Measurements from ENCODE around the gene CAMK4. TPM values are rescaled to one million over a fixed set of nuclear protein-coding genes. Genes with fewer than 3 reads are reported as not detected.

CAMK4 gene
- polyA plus RNA-seq, 1 donor from 2014 or later, result 9.7 TPM

DNA sequence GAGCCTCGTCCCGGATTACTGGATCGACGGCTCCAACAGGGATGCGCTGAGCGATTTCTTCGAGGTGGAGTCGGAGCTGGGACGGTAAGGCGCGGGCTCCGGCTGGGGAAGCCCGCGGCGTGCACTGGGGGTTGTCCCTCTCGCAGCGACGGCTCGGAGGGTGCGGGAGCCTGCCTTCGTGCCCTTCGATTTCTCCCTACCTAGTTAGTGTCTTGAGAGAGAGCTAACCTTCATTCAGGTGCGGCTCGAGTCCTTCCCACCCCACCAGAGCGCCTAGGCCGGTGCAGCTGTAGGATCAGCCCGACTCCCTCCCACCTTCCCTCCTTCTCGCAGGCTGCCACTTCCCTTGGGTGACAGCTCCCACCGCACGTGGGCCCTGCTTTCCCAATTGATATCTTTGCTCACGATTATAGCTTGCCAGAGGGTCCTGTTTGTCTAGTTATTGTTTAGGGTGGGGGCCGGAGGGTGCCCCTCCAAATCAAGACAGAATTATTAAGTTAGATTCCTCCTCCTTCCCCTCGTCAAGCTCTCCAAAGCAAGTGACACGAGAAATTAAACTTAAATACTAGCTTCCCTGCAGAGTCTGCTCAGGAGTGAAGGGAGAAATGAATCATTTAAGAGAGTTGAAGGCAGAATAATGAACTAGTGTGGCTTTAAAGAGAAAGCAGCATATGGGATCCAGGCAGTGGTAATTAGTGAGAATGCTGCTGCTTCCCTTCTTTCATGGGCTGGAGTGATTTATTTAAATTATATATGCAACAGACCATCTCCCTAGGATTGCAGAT lies 569 bp downstream of the CAMK4 start:
- Mint-ChIP-seq H3K4me1 (peaks cover 8 to 24% (median 11%) of the 10 kb centered on the region in 3 donors), H3K36me3 (no peaks in the 10 kb centered on the region), H3K27ac (peak overlapping the region in 1 of 3 donors; percentile 84), H3K4me3 (peak overlapping the region; percentile 82 to 91 (median 87)), H3K9me3 (no peaks in the 10 kb centered on the region), H3K27me3 (peaks cover 14% of the 10 kb centered on the region)

DNA sequence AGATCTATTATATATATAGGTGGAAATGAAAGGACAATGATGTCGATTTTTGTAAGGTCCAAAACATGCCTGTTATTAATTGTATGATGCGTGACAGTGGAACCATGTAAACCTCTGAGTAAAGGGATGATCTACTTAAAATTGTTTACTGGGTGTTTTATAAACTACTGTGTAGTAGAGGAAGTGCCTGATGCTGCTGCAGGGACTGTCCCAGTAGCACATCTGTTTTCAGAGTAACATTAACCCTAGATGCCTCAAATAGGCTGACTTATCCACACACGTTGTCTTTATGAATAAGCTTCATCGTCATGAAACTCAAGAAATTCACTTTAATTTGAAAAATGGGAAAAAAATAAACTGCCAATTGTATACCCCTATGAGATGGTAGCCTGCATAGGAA lies 1.7 kb downstream of the CAMK4 start:
- H3K9me3 Mint-ChIP-seq, result no peaks in the 10 kb centered on the region
- H3K4me3 Mint-ChIP-seq, result peak overlapping the region; percentile 23 to 88 (median 84)
- no peak overlapping the region for H3K27ac Mint-ChIP-seq
- peaks cover 14% of the 10 kb centered on the region for H3K27me3 Mint-ChIP-seq
- no peaks in the 10 kb centered on the region for H3K36me3 Mint-ChIP-seq
- peaks cover 8 to 28% (median 11%) of the 10 kb centered on the region in 3 donors for H3K4me1 Mint-ChIP-seq

DNA sequence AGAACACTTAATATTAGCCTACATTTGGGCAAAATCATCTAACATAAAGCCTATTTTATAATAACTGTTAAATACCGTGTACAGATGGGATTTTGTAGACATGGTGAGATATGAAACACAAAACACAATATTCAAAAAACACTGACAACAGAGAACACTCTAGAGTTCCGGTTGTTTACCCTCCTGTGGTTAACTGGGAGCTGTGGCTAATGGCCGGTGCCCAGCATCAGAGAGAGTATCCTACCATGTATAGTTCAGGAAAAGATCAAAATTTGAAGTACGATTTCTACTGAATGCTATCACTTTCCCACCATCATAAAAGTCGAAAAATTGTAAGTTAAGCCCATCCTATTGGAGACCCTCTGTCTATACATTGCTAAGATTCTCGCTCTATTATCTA lies 2.4 kb downstream of the CAMK4 start:
- no peaks in the 10 kb centered on the region for H3K36me3 Mint-ChIP-seq
- no peaks in the 10 kb centered on the region for H3K9me3 Mint-ChIP-seq
- H3K4me3 Mint-ChIP-seq, result peak overlapping the region in 2 of 4 donors; percentile 30 to 82
- H3K27me3 Mint-ChIP-seq, result peaks cover 14% of the 10 kb centered on the region
- no peak overlapping the region for H3K27ac Mint-ChIP-seq
- H3K4me1 Mint-ChIP-seq, result peaks cover 8 to 28% (median 11%) of the 10 kb centered on the region in 3 donors

DNA sequence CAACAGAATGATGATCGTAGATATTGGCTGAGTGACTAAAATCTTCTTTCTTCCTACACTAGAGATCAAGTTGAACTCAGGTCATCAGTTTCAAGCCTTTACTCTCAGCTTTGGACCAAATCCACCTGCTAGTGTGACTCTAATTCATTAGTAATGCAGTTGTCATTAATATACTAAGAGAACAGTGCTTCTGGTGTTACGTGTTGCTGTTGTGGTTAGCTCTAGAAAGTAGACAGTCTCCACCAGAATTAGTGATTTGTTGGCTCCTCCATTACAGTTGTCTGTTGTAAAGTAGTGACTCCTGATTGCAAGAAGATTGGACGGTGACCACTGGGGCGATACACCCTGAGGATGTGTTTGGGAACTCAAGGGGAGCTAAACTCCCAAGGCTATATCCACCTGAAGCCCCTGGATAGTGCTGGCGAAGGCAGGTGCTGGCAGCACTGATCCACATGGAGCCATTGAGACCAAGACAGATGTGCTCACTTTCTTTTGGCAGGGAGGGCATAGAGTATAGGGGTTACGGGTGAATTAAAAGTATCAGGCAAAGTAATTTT lies 3.1 kb downstream of the CAMK4 start:
- H3K27me3 Mint-ChIP-seq, result peaks cover 14% of the 10 kb centered on the region
- H3K4me1 Mint-ChIP-seq, result peaks cover 8 to 28% (median 11%) of the 10 kb centered on the region in 3 donors
- no peaks in the 10 kb centered on the region for H3K9me3 Mint-ChIP-seq
- H3K27ac Mint-ChIP-seq, result no peak overlapping the region
- H3K4me3 Mint-ChIP-seq, result peak overlapping the region in 2 of 4 donors; percentile 3 to 25
- H3K36me3 Mint-ChIP-seq, result no peaks in the 10 kb centered on the region

DNA sequence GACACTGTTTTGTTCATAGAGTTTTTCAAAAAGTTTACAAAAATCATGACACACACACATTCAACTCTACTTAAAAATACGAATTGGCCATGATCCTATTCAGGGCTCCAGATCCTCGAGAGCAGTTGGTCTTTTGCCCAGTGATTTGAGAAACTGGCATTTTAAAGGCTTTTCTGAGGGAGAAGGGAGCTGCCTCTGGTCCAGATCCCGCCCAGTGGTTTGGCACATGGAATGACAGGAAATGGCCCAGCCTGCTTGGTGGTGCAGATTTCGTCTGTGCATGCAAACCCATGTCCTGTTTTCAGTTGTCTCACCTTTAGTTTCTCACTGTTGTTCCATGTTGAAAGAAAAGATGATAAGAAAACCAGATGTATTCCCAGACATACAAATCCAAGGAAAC lies 3.6 kb downstream of the CAMK4 start:
- no peaks in the 10 kb centered on the region for H3K9me3 Mint-ChIP-seq
- peaks cover 8 to 28% (median 11%) of the 10 kb centered on the region in 3 donors for H3K4me1 Mint-ChIP-seq
- peaks cover 14% of the 10 kb centered on the region for H3K27me3 Mint-ChIP-seq
- no peaks in the 10 kb centered on the region for H3K36me3 Mint-ChIP-seq
- peak overlapping the region in 1 of 4 donors; percentile 25 for H3K4me3 Mint-ChIP-seq
- H3K27ac Mint-ChIP-seq, result peak overlapping the region in 1 of 3 donors; percentile 5

DNA sequence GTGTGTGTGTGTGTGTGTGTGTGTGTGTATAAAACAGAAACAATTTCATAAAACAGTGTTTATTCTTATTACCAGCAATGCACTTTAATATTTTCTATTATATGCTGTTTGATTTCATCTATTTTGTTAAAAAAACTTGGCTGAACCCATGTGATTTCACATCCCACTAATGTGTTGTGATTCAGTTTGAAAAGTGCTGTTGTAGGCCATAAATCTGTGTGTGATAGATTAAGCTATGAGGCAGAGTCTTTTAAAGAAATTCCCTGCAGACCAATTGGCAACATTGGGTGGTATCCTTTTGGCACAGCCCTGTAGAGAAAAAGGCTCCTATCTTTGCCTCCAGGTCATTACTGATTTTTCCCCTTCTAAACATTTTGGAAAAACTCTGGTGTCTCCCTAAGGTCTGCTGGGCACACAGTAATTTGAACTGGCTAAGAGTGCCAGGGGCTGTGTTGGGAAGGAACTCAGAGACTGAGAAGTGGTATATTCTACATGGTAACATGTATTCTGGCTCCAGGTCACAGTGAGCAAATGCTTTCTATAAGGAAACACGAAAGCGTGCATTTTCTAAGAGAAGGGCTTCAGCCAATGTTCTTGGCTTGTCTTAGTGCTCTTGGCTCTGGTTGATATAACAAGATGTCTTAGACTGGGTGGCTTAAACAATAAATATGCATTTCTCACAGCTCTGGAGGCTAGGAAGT lies 4.5 kb downstream of the CAMK4 start:
- no peaks in the 10 kb centered on the region for H3K9me3 Mint-ChIP-seq
- peaks cover 9% of the 10 kb centered on the region for H3K27me3 Mint-ChIP-seq
- no peaks in the 10 kb centered on the region for H3K36me3 Mint-ChIP-seq
- peak overlapping the region in 2 of 4 donors; percentile 13 to 47 for H3K4me3 Mint-ChIP-seq
- peaks cover 8 to 23% (median 11%) of the 10 kb centered on the region in 3 donors for H3K4me1 Mint-ChIP-seq
- H3K27ac Mint-ChIP-seq, result peak overlapping the region in 1 of 3 donors; percentile 93

DNA sequence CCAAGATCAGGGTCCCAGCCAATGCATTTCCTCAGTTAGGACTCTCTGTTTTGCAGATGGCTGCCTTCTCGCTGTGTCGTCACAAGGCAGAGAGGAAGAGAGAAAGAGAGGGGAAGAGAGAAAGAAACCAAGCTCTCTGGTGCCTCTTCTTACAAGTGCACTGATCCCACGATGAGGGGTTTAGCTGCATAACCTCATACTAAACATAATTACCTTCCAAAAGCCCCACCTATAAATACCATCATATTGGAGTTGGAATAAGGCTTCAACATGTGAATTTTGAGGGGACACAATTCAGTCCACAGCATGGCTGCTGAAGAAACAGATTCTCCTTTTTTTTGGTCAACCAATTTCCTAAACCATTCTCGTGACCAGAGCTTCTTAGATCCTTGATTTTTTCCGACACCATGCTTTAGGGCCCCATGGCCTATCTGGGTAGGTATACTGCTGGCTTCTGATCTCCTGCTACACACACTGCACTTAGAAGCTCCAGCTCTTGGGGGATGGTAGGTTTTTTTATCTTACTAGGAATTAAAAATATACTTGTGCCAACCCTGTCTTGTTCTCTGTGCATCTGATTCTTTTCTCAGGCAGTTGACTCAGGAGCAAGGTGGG lies 5.1 kb downstream of the CAMK4 start:
- no peaks in the 10 kb centered on the region for H3K9me3 Mint-ChIP-seq
- H3K4me1 Mint-ChIP-seq, result peaks cover 8 to 25% (median 13%) of the 10 kb centered on the region in 3 donors
- H3K4me3 Mint-ChIP-seq, result peak overlapping the region in 3 of 4 donors; percentile 29 to 48 (median 47)
- H3K36me3 Mint-ChIP-seq, result no peaks in the 10 kb centered on the region
- H3K27me3 Mint-ChIP-seq, result peaks cover 9% of the 10 kb centered on the region
- H3K27ac Mint-ChIP-seq, result peak overlapping the region in 2 of 3 donors; percentile 51 to 93

DNA sequence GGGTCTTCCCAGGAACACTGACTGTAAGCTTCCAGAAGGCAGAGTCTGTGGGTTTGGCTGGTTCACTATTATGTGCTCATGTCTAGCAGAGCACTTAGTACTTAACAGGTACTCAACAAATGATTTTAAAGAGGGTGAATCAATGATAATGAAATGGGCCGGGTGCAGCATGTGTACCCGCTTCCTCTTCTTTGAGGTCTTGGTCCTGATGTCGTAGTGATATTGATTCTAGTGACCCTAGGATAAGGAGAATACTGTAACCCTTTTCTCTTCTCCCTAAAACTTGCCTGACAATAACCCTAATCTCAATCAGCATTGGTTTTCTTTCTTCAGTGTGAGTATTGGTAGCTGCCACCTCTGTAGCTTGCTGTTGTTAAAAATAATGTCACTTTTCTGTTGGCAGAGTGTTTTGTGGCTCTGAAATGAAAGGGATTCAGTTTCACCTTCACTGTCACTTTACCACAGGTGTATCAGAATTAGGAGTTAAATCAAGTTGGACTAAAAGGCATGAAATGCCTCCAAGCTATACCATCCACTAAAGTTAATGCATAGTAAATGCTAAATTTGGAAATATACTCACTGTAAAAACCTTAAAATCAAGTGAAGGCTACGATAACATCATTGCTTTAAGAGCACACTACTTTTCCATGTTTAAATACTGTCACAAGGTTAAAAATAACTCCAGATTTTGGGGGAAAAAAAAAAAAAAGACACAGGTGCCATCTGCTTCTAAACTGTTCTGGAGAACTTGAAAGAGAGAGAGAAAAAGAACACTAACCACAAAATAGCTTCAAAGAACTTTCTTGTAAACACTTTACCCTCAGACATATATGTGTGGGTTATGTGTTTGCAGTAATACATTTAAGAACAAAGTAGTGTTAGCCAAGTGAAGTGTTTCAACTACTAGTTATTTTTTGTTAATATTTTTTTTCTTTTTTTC lies 6.0 kb downstream of the CAMK4 start:
- H3K4me1 Mint-ChIP-seq, result peaks cover 3 to 19% (median 8%) of the 10 kb centered on the region in 3 donors
- peak overlapping the region in 2 of 3 donors; percentile 28 to 51 for H3K27ac Mint-ChIP-seq
- peak overlapping the region in 3 of 4 donors; percentile 5 to 48 (median 29) for H3K4me3 Mint-ChIP-seq
- H3K27me3 Mint-ChIP-seq, result peaks cover 3% of the 10 kb centered on the region
- no peaks in the 10 kb centered on the region for H3K36me3 Mint-ChIP-seq
- no peaks in the 10 kb centered on the region for H3K9me3 Mint-ChIP-seq

DNA sequence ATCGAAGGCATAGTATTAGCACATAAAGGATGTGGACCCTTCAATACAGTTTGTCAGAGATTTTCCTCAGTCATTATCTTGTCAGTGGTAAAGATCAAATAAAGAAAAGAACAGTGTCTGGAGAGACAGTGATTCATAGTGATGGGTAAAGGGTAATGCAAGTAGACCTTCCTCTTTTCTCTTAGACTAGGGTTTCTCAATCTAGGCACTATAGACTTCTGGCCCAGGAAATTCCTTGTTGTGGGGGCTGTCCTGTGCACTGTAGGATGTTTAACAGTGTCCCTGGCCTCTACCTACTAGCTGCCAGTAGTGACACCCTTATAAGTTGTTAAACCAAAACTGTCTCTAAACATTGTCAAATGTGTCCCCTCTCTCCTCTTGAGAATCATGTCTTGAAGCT lies 6.9 kb downstream of the CAMK4 start:
- no peak overlapping the region for H3K27ac Mint-ChIP-seq
- no peaks in the 10 kb centered on the region for H3K36me3 Mint-ChIP-seq
- no peak overlapping the region for H3K4me3 Mint-ChIP-seq
- no peaks in the 10 kb centered on the region for H3K27me3 Mint-ChIP-seq
- H3K9me3 Mint-ChIP-seq, result no peaks in the 10 kb centered on the region
- peaks cover 0 to 16% (median 6%) of the 10 kb centered on the region in 3 donors for H3K4me1 Mint-ChIP-seq

DNA sequence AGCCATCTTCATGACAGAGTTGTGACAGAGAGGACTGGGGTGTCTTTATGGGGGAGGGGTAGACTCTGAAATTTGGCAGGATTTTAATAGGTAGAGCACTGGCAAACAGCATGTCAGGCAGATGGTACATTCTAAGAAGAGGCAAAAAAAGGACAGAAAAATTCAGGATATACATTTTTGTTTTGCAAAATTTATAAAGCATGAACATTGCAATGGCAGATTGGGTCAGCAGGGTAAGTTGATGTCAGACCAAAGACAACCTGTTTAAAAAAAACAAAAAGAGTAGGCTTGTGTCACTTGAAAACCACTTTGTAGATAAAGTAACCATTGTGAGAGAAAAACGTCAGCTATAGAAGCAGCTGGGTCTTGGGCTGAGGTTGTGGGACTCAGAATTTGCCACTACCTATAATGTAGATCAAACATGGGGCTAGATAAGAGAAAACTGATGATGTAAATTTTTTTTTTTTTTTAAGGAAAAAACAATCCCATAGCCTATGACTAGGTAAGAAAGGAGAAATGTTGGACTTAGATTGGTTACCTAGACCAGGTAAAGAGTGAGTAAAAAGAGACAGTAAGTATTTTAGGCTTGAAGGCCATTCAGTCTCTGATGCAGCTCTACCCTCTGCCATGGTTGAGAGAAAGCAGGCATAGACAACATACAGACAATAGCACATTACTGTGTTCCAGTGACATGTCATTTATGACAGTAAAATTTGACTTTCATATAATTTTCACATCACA lies 8.3 kb downstream of the CAMK4 start:
- H3K9me3 Mint-ChIP-seq, result no peaks in the 10 kb centered on the region
- H3K27ac Mint-ChIP-seq, result no peak overlapping the region
- H3K27me3 Mint-ChIP-seq, result no peaks in the 10 kb centered on the region
- H3K4me3 Mint-ChIP-seq, result no peak overlapping the region
- H3K36me3 Mint-ChIP-seq, result no peaks in the 10 kb centered on the region
- peaks cover 0 to 16% (median 6%) of the 10 kb centered on the region in 3 donors for H3K4me1 Mint-ChIP-seq

DNA sequence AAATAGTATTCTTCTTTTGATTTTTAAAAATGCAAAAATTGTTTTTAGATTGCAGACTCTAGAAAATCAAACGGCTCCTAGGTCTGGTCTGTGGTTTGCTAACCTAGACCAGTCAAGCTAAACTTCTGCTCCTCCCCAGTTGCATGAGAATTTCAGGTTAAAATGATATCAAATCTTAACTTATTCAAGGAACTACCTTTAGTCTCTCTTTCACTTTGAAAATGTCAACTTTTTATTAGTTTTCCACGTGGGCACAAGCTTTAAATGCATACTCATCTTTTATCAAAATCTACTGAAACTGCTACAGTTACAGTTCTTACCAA lies 8.8 kb downstream of the CAMK4 start:
- H3K27ac Mint-ChIP-seq, result no peak overlapping the region
- H3K9me3 Mint-ChIP-seq, result no peaks in the 10 kb centered on the region
- H3K36me3 Mint-ChIP-seq, result no peaks in the 10 kb centered on the region
- peaks cover 0 to 13% (median 6%) of the 10 kb centered on the region in 3 donors for H3K4me1 Mint-ChIP-seq
- no peak overlapping the region for H3K4me3 Mint-ChIP-seq
- no peaks in the 10 kb centered on the region for H3K27me3 Mint-ChIP-seq

DNA sequence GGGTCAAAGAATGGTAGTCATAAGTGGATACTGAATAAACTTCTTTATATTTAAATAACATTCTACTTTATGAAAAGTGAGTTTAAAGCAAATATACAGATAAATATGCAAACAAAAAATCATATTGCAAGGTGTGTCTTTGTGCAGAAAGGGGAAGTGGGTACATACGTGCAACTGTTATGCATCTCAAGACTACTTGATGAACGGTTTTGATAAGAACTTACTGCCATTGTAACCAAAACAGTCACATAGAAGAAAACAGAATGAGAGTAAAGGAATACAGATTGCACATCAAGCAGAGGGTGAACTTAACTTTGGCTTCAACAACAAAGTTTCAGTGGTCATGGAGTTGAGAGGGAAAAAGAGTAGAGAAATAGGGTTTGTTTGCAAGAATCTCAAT lies 9.9 kb downstream of the CAMK4 start:
- H3K4me1 Mint-ChIP-seq, result peaks cover 0 to 10% (median 4%) of the 10 kb centered on the region in 3 donors
- H3K36me3 Mint-ChIP-seq, result no peaks in the 10 kb centered on the region
- H3K9me3 Mint-ChIP-seq, result no peaks in the 10 kb centered on the region
- peak overlapping the region in 1 of 4 donors; percentile 59 for H3K4me3 Mint-ChIP-seq
- H3K27me3 Mint-ChIP-seq, result no peaks in the 10 kb centered on the region
- no peak overlapping the region for H3K27ac Mint-ChIP-seq

DNA sequence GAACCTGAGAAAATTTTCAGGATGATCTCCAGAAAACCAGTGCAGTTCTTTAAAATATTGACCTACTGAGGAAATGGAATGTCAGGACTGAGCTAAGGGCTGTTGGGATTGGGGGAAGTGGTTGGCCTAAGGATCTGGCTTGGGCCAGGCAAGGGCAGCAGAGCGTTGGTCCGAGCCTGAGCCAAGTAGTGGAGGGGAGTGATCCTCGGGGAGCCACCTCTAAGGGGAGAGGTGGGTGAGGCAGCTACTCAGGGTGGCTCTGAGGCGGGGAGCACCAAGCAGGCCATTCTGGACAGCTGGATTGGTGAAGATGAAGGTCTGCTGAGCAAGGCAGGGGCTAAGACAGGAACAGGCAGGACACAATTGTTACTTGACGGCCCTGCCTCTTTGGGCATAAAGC lies 11.5 kb downstream of the CAMK4 start:
- Mint-ChIP-seq H3K9me3 (no peaks in the 10 kb centered on the region), H3K27ac (no peak overlapping the region), H3K4me3 (no peak overlapping the region), H3K4me1 (peaks cover 0 to 3% (median 3%) of the 10 kb centered on the region in 3 donors), H3K27me3 (no peaks in the 10 kb centered on the region), H3K36me3 (no peaks in the 10 kb centered on the region)

Measured in IgD-negative memory B cell (primary cell).